Activated CD4-positive, alpha-beta T cell treated with anti-CD3 and anti-CD28 coated beads for 24 hours (primary cell): Measurements from ENCODE around the gene MRPL40.
"Not testable (repeated sequence)": the region's sequence is repeated elsewhere in the genome, so short reads cannot be mapped to it uniquely, and the experiment has no call there.

Experiments
- DNase-seq, 2 donors: peaks; one replicate each; pipeline ENCODE4 v3.0.0-alpha.2; 2020; ENCODE audit warnings: low read depth in 2 of 2

Gene MRPL40

DNA sequence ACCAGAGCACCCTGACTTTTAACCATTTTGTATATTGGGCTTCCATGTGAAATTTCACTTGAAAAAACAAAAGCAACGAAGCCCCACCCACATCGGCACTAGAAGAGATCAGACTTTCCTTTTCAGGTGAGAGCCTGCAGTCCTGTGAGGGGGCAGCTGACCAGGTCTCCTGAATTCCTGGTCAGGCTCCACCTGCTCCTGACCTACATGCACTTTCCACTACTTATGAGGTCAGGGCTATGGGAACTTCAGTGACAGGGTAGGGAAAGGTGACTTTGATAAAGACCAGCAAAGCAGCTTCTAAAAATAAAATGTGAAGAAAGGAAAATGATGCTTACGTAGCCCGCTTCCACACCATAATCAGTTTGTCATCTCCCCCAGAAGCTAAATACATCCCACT, 25.5 kb upstream of the MRPL40 start:
- no peak for DNase-seq

DNA sequence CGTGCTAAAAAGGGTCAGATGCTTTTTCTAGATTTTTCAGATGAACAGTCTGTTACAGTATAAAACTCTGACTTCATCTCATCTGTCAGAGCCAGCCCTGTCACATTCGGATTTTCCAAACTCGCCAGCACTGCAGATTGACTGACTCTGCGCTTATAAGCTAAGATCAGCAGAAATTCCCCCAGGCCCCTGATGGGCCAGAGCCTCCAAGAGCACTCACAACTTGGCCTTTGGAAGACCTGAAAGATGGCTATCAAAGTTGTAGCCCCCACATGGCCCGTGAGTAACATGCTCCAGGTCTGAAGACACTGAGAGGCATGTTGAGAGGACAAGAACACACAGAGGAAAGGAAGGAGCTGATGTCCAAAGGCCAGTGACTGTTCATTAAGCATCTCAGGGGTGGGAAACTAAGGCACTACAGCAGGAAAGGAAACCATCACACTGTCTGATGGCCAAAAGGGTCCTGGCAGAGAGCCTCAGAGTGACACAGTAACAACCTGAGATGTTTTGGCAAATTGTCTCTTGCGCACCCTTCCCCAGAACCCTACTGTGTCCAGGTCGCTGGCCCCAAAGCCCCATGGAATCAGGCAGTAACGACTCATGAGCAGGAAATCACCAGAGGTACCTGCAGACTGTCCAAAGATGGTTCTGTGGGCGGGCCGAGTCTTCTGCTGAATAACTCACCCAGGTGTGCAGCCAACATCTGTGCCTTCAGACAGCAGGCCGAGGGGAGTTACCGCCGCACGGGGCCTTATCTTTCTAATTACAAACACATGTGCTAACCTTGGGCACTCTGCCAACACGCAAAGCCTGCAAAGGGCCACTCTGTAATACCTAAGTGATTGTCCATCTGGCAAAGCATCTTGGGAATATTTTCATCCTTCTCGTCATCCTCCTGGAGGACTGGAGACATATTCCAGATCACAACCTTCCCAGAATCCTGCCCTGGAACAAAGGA, 24.4 kb upstream of the MRPL40 start:
- DNase-seq: no peak

DNA sequence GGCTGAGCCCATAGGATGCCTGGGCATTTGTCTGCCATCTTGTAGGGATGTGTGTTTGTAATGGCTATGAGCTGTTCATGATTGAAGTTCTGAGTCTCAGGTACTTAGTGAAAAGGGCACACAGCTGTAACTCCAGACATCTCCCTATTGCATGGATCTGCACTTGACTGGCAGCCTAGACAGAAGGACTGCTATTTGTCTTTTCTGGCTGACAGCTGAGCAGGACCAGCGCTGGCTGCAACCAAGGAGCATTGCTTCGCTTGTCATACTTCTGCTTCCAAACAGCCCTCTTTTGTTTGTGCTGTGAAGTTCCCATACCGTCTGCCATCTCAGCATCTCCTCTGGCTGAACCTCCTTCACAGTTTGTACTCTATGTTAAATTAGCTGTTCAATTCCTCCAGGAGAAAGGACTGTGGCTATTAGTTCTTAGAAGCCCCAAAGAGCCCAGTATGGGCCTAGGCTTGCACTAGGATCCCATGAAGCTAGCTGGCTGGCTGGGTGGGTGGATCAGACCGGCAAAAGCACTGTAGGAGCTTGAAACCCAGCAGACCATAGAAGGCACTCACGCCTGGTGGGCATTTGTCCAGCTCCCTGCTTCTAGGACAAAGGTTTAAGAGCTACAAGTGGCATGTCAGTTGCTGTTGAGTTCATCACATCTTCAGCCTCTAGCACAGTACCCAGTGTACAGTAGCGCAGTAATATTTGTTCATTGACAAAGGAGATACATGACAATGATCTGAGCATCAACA, 21.2 kb upstream of the MRPL40 start:
- DNase-seq: no peak

DNA sequence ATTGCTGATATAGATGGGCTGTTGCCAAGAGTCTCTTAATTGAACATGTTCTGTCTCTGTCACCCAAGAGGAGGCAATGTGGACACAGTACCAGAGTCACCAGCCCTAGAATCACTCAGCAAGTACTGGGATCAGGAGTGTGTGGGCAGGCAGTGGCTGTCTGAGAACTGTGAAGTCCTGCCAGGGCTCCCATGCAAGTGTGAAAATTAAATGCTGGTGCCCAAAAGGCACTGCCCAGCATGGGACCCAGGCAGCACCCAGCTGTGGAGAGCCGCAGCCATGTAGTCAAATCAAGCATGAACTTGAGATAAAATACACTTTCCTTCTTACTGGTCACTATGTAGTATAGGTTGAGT, 20.7 kb upstream of the MRPL40 start:
- DNase-seq: no peak

DNA sequence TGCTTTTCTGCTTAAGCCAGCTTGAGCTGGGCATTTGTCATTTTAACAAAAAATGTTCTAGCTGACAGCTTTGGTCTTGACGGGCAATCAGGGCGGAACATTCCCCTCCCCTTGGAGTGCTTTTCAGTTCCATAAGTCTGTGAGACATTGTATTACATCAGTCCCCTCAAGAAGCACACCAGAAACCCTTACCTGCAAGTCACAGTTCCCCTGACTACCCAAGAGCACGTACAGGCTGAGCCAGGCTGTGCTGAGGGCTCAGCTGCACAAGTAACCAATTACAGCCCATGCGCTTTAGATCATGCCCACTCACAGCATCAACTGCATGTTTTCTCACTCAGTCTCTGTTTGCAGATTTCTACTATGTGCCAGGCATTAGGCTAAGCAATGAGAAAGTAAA, 19.9 kb upstream of the MRPL40 start:
- DNase-seq: no peak

DNA sequence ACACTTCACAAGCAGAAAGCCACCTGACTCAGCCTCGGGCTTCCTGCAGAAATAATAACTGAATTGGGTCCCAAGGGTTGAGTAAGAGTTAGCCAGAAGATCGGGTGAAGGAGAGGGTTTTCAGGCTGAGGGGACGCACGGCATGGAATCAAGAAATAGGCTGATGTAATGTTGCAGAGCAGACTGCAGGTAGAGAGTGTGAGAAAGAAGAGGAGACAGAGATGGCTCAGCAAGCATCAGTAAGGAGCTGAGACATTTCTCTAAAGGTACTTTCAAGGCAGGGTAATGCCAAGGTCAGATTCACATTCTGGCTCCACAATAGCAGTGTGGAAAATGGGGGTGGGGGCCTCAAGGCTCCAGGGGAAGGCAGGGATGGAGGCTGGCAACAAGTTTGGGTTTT, 19.4 kb upstream of the MRPL40 start:
- no peak for DNase-seq

DNA sequence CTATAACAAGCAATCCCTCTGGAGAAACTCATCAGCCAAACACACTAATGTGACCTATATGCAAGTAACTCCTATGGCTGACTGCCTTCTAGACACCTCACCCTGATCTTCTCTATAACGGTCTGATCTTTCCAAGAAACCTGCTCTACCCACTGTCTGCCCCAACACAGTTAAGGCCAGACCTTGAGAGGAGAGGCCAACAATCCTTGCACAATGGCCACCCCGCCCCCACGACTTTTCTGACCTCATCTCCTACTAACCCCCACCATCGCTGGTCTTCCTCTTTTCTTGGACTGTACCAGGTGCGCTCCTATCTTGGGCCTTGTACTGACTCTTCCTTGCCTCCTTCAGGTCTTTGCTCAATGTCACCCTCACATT, 13.3 kb upstream of the MRPL40 start:
- DNase-seq: no peak

DNA sequence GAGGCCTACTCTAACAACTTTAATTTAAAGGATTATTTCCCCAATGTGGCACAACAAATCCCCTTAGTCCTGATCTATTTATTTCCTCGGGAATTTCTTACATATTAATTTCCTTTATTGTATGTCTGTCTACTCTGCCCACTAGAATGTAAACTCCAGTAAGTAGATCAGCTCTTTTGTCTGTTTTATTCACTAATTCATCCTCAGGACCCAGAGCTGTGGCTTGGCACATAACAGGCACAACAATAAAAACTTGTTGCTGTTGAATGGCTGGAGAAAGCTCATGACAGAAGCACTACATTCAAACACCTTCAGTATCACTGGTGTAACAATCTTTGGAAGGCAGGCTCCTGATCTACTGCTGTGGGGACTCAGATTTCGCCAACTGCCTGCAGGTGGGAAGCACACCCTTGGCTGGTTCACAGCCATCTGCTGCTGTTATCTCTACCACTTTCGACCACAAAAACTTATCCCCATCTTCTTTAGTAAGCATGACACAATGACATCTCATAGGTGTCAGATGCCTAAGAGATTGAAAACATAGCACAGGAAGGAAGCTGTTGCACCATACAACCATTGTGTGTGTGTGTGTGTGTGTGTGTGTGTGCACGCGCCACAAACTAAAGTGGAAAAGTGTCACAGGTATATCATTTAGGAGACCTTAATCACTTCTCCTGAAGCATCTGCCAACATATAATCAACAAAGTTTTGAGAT, 12.7 kb upstream of the MRPL40 start:
- peak in 1 of 2 donors; percentile 23 for DNase-seq

DNA sequence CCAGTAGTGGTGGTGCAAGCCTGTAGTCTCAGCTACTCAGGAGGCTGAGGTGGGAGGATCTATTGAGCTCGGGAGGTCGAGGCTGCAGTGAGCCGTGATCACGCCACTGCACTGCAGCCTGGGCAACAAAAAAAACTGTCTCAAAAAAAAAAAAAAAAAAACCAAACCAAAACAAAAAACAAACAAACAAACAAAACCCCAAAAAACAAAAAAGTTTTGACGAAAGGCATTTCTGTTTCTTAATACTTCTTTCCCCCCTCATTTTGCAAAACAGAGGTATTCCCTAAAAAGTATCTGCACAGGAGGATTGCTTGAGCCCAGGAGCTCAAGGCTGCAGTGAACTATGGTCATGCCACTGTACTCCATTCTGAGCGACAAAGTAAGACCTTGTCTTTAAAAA, 12.0 kb upstream of the MRPL40 start:
- DNase-seq: no peak

DNA sequence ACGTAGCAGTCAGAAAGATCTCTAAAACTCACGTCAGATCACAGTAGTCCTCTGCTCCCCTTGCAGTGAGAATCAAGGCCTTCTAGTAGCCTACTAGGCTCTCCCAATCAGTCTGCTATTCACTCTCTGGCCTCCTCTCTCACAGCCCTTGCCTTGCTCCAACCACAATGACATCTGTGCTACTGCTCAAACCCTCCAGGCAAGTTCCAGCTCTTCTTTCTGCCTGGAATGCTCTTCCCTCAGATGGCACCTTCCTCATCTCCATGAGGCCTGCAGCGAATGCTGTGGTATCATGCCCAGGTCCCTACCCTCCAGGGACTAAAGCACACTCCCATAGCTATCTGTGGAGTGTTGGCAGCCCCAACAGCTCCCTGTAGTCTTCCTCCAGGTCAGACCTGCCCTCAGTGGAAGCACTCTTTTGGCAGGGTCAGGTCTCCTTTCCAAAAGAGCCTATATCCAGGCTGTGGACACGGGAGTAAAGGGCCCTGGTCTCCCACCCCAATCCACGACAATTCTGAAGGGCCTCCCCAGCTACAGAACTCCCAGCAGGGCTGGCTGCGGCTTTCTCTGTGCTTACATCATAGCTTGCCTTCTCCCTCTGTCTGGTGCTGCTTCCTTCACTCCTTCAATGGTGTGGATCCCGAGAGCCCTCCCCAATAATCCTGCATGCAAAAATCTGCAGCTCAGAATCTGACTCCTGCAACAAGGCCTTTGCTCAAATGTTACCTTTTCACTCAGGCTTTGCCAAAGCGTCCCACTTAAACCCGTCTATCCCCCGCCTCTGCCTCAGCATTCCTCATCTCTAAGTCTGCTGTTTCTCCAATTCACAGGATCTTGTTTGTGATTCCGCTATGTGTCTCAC, 9.7 kb upstream of the MRPL40 start:
- no peak for DNase-seq

DNA sequence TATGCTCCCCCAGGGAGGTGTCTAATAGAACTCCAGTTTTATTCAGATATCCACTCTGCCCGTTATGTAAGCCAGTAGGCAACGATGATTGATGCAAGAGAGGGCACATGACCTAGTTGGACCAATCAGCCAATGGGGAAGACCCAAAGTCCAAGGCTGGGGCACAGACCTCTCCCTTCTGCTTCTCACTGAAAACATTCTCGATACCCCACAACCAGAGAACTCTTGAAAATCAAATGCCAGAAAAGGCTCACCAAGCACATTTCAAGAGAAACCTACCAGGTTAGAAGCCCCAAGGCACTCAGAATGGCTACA, 8.2 kb upstream of the MRPL40 start:
- DNase-seq: no peak

DNA sequence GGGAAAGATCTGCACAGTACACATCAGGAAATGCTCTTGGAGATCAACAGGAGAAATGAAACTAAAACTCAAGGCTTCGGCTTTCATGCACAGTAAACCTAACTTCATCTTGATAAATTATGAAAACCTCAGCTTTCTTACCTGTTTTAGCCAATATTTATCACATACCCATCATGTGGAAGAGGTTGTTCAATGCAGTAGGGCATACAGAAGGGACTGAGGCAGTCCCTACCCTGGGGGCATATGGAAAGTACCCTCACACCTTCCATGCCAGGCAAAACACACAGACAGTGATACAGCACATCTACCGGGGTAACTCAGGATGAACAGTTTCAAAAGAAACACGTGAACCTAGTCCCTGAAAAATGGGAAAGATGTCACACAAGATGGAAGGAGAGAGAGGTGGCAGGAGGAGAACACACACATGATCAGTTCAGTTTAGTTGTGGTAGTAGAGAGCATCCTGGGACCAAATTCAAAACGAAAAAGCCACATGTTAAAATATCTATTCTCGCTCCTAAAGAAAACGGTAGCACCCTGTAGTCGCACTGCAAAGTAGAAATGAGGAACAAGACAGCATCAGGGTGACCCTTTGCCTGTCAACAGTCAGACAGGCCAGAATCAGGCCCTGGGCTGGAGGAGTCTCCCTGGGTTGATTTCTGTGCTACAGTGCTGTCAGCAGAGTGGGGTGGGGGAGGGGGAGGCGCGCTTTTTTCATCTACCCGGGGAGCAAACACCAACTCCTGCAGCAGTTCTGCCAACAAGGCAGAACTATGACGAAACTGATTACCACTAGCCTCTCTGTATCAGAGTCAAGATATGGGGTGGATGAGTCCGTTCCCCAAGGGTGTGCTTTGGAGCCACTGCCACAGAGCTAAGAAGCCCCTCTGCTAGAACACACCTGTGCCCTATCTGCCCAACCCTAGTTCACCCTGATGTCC, 2.1 kb upstream of the MRPL40 start:
- no peak for DNase-seq

DNA sequence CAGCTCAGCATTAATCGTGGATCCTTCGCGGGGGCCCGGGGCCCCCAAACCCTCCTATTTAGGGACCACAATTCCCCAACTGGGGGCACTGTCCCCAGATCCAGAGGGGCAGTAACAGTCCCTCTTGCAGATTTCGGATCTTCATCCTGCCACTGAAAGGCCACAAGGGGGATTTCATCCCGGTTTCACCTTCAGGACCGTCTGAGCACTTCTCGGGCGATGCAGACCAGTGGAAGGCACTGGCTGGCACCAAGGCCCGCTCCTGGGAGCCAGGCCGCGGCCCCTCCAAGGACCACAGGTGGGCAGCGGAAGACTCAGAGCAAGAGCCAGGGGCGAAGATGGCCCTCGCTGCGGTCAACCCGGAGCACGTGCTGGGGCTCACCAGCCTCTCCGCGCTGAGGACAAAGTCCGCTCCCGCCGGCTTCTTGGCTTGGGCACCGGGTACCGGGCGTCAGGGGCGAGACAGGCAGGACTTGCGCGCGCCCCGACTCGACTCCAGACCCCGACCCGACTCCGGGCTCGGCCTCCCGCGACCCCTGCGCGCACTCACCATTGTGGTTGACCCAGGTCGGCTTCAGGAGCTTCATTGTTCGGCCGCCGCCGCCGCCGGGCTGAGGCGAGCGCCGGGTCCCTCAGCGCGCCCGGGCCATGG, 1.3 kb upstream of the MRPL40 start:
- no peak for DNase-seq

DNA sequence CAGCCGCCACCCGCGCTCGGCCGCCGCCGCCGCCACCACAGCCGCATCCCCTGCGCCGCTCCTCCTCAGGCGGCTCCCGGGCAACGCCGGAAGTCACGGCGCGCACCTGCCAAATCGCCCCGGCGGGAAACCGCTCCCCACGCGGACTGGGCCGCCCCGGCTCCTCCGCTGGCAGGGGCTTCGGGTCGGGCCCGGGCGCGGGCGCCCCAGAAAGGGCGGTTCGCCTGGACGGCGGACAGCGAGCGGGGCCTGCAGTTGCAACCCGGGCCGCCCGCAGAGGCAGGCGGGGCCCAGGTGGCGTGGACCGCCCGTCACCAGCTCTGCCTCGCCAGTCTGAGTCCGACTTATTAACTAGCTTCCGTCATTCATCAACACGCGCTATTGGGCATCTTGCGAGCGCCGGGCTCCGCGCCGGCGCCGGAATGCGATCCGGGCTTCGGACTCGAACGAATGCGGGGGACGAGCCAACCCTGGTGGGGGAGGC, 654 bp upstream of the MRPL40 start, which contains the start of gene HIRA:
TSS of gene HIRA (minus strand) at position 85 of the 484 bp plus-strand sequence. CDS start 257 bp downstream, outside the sequence.
- peak; percentile 78 to 82 for DNase-seq

DNA sequence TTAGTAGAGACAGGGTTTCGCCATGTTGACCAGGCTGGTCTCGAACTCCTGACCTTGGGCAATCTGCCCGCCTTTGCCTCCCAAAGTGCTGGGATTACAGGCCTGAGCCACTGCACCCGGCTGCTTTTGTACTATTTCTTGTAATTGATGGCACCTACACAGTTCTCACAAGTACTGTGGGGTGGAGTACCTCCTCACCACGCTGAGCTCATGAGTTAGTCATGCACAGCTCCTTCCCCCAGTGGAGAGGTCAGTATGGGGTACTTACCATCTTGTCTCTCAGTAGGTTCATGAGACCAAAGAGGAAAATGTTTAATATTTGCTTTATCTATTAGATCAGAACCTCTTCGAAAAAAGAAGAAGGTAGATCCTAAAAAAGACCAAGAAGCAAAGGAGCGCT, 2.1 kb downstream of the MRPL40 start:
- DNase-seq: no peak

DNA sequence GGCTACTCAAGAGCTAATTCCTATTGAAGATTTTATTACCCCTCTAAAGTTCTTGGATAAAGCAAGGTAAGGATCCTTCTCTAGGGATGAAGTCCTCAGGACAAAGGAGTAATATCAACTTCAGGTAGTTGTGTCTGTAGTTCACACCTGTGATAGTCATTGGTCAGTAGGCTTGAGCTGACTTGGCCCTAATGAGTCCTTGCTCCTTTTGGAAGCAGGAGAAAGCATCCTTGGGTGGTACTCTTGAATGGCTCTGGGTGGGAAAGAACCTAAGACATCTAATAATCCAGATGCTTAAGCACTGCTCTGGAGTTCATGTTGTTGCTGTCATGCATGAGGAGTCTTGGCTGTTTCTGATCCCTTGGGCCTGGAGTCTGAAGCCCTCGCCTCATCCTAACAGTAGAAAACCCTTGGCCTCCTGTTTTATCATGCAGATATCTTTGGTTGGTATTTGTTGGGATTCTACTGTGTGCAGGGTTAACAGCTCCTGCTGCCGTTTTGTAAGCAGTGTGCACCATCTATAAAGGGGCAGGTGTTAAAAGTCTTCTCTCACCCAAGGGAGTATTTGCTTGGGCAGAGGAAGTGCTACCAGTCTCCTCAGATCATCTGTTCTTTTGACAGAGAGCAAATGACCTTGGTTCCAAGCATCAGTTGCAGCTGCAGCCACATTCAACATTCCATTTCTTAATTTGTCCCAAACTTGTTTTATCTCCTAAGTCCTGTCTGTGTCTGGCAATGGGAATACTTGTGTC, 2.7 kb downstream of the MRPL40 start:
- no peak for DNase-seq

DNA sequence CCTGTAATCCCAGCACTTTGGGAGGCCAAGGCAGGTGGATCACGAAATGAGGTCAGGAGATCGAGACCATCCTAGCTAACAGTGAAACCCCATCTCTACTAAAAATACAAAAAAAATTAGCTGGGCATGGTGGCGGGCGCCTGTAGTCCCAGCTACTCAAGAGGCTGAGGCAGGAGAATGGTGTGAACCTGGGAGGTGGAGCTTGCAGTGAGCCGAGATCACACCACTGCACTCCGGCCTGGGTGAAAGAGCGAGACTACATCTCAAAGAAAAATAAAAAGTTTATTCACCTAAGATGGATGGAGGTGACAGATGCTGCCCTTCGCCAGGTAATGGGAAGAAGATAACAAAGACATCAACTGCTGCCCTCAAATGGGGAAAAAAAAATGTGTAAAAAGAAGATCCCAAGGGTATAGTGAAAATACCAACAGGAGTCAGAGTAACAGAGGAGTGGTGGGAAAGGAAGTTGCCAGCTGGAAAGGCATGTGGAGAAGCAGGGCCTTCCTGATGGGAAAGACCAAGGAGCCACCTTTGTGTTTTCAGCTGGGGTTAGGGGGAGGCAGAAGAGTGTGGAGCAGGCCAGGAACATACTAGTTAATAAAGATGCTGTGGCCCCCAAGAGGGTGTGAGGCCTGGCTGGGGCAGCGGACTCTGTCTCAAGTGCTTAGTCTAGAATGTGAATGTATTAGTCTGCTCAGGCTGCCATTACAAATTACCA, 4.3 kb downstream of the MRPL40 start:
- DNase-seq: not testable (repeated sequence)

DNA sequence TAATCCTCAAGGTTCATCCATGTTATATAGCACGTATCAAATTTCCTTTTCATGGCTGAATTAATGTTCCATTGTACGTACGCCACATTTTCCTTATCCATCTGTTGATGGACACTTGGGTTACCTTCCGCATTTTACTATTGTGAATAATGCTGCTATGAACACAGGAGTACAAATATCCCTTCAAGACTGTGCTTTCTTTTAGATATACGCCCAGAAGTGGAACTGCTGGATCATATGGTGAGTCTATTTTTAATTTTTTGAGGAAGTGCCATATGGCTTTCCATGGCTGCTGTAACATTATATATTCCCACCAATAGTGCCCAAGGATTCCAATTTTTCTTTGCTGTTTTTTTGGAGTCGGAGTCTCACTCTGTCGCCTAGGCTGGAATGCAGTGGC, 6.0 kb downstream of the MRPL40 start:
- no peak for DNase-seq
